Measurements from ENCODE around the gene MLC1.

DNA sequence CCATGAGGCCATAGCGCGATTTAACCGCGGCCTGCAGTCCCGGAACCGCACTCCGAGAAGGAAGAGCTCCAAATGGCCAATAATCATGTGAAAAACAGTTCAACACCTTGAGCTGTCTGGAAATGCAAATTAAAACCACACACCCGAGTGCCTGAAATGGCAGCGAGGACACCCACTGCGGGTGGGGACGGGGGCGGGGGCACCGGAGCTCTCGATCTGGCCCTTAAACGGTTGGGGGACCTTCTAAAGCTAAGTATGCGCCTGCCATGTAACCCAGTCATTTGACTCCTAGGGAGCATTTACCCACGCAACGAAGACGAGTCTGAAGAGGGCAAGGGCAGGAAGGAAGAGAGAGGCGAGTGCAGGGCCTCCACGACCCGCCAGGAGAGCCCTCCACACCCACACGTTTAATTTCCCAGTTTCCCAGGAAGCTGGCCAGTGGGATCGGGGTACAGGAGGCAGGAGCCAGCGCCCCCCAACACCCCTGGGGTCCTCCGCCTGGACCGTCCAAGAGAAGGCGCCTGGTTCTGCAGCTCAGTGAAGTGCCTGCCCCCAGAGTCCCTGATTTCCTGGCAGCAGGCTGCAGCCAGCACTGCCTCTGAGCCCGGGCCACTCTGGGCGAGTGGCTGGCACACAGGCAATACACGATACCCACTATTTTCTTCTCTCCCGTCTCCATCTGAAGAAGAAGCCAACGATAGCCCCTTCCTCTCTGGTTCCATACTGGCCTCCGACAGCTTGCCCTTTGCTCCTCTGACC lies 28.8 kb downstream of the MLC1 start:
- no peak for TF ChIP-seq POLR2A (IDR thresholded peaks at IDR 0.05; ENCODE audit: low read depth, low read length)
- TF ChIP-seq TAF1 (IDR thresholded peaks at IDR 0.05; ENCODE audit: borderline replicate concordance, low read depth, low read length): no peak

All from GM12892 (cell line).